IMR-90 (cell line): ENCODE data around the gene MOV10L1. TPM values are rescaled to one million over a fixed set of nuclear protein-coding genes. Genes with fewer than 3 reads are reported as not detected.

Source experiments
- ATAC-seq: fragments of 200-7000 bp; cut with Tn5 transposase; 2 replicates; pipeline ENCODE4 v1.9.1; 2020; ENCODE audit warnings: low read depth, mild to moderate bottlenecking, moderate library complexity
- BruUV-seq: library from RNA; stranded (reverse); fragments of 400-500 nt; replicated peaks from 2 replicates; lab custom pipeline; 2021; lab: Mats Ljungman, UMichigan
- CTCF ChIA-PET: fragments of 300-600 bp; formaldehyde crosslinking; extraction: SDS; loops from one replicate; lab custom pipeline; 2021; ENCODE audit warnings: antibody characterized with exemption; lab: Yijun Ruan, JAX
- POLR2A ChIA-PET: fragments of 300-600 bp; sonication (Branson Sonifier 250); formaldehyde crosslinking; loops from one replicate; lab custom pipeline; 2022; ENCODE audit warnings: antibody characterized with exemption; ENCODE audit not compliant: unreplicated experiment; lab: Charles Lee
- DNase-seq: peaks from one replicate; pipeline ENCODE4 v3.0.0; 2013
- H2AFZ ChIP-seq: replicated peaks from 2 replicates; pipeline ENCODE3; 2013; ENCODE audit warnings: low read length, mild to moderate bottlenecking; ENCODE audit not compliant: poor library complexity
- H2AK5ac ChIP-seq: 2 replicates; pipeline ENCODE4 v1.6.1; 2013; ENCODE audit warnings: low read depth, low read length, inconsistent platforms
- H2AK9ac ChIP-seq: replicated peaks from 2 replicates; pipeline ENCODE3; 2013; ENCODE audit warnings: mild to moderate bottlenecking, low read depth, low read length, moderate library complexity; ENCODE audit not compliant: poor library complexity
- H2BK120ac ChIP-seq: 2 replicates; pipeline ENCODE4 v1.6.1; 2013; ENCODE audit warnings: low read depth, low read length, inconsistent platforms
- H2BK15ac ChIP-seq: 3 replicates; pipeline ENCODE4 v1.6.1; 2013; ENCODE audit warnings: low read depth, low read length, inconsistent platforms
- H2BK20ac ChIP-seq: 2 replicates; pipeline ENCODE4 v1.6.1; 2013; ENCODE audit warnings: low read depth, mild to moderate bottlenecking, inconsistent platforms, low read length, moderate library complexity
- H2BK5ac ChIP-seq: 2 replicates; pipeline ENCODE4 v1.6.1; 2013; ENCODE audit warnings: mild to moderate bottlenecking, low read depth, low read length, inconsistent platforms; ENCODE audit not compliant: poor library complexity, severe bottlenecking
- H3K14ac ChIP-seq: replicated peaks from 2 replicates; pipeline ENCODE4 v1.6.1; 2013; ENCODE audit warnings: low read depth, low read length, inconsistent platforms
- H3K18ac ChIP-seq: 2 replicates; pipeline ENCODE4 v1.6.1; 2013; ENCODE audit warnings: low read depth, low read length, control low read depth
- H3K23ac ChIP-seq: 2 replicates; pipeline ENCODE4 v1.6.1; 2013; ENCODE audit warnings: low read depth, low read length, inconsistent platforms
- H3K27ac ChIP-seq: 2 replicates; pipeline ENCODE4 v1.5.1; 2013; ENCODE audit warnings: mild to moderate bottlenecking, control low read depth, low read length; ENCODE audit not compliant: insufficient read depth
- H3K27me3 ChIP-seq: 2 replicates; pipeline ENCODE4 v1.6.1; 2013; ENCODE audit warnings: low read length; ENCODE audit not compliant: control insufficient read depth, insufficient read depth
- H3K36me3 ChIP-seq: 2 replicates; pipeline ENCODE4 v1.6.1; 2013; ENCODE audit warnings: low read length, mixed read lengths; ENCODE audit not compliant: control insufficient read depth, insufficient read depth
- H3K4ac ChIP-seq: 2 replicates; pipeline ENCODE4 v1.6.1; 2013; ENCODE audit warnings: low read depth, low read length, inconsistent platforms
- H3K4me1 ChIP-seq: 2 replicates; pipeline ENCODE4 v1.6.1; 2013; ENCODE audit warnings: low read length, mixed read lengths; ENCODE audit not compliant: control insufficient read depth, insufficient read depth
- H3K4me2 ChIP-seq: 2 replicates; pipeline ENCODE4 v1.6.1; 2013; ENCODE audit warnings: low read depth, mild to moderate bottlenecking, control low read depth, low read length, moderate library complexity
- H3K4me3 ChIP-seq: 2 replicates; pipeline ENCODE4 v1.5.1; 2013; ENCODE audit warnings: low read depth, mild to moderate bottlenecking, control low read depth, low read length, moderate library complexity; ENCODE audit not compliant: insufficient read depth
- H3K56ac ChIP-seq: 2 replicates; pipeline ENCODE4 v1.6.1; 2013; ENCODE audit warnings: low read length, inconsistent platforms; ENCODE audit not compliant: insufficient read depth; ENCODE audit errors: extremely low read depth
- H3K79me1 ChIP-seq, 2 experiments: 2 replicates each; pipeline ENCODE4 v1.6.1; 2013; ENCODE audit warnings: low read length in 2 of 2, inconsistent platforms in 1 of 2, low read depth in 1 of 2
- H3K9ac ChIP-seq: 2 replicates; pipeline ENCODE4 v1.6.1; 2013; ENCODE audit warnings: low read depth, low read length, control low read depth
- H3K9me1 ChIP-seq: 2 replicates; pipeline ENCODE4 v1.6.1; 2013; ENCODE audit warnings: low read length, inconsistent platforms; ENCODE audit not compliant: insufficient read depth
- H3K9me3 ChIP-seq: 2 replicates; pipeline ENCODE4 v1.6.1; 2013; ENCODE audit warnings: low read length; ENCODE audit not compliant: control insufficient read depth, insufficient read depth
- H4K20me1 ChIP-seq: 2 replicates; pipeline ENCODE4 v1.6.1; 2013; ENCODE audit warnings: low read length, inconsistent platforms; ENCODE audit not compliant: insufficient read depth
- H4K5ac ChIP-seq: 2 replicates; pipeline ENCODE4 v1.6.1; 2013; ENCODE audit warnings: mild to moderate bottlenecking, low read depth, low read length, control low read depth
- H4K8ac ChIP-seq, 2 experiments: 2 replicates each; pipeline ENCODE4 v1.6.1; 2013; ENCODE audit warnings: low read depth in 2 of 2, low read length in 2 of 2, control low read depth in 1 of 2, inconsistent platforms in 1 of 2
- H4K91ac ChIP-seq: 2 replicates; pipeline ENCODE4 v1.6.1; 2013; ENCODE audit warnings: low read depth, low read length, inconsistent platforms; ENCODE audit not compliant: insufficient read depth
- BHLHE40 ChIP-seq: fragments of 150-350 bp; IDR thresholded peaks from 2 replicates; pipeline ENCODE4 v1.6.1; 2016; ENCODE audit warnings: mild to moderate bottlenecking, low read depth, low read length
- CTCF ChIP-seq: conservative IDR thresholded peaks from 2 replicates; pipeline ENCODE4 v1.5.1; 2012; ENCODE audit warnings: mild to moderate bottlenecking, low read depth, low read length, improper control_type of control experiment
- ELK1 ChIP-seq: fragments of 150-350 bp; IDR thresholded peaks from 2 replicates; pipeline ENCODE4 v1.6.1; 2016; ENCODE audit warnings: low read depth, mild to moderate bottlenecking, low read length, moderate library complexity, borderline replicate concordance
- MAFK ChIP-seq: IDR thresholded peaks from 2 replicates; pipeline ENCODE4 v1.6.1; 2012; ENCODE audit warnings: low read depth, low read length, improper control_type of control experiment
- USF2 ChIP-seq: fragments of 150-350 bp; IDR thresholded peaks from 2 replicates; pipeline ENCODE4 v1.6.1; 2017; ENCODE audit warnings: mild to moderate bottlenecking, antibody characterized with exemption, low read length, low read depth
- WGBS, 2 experiments: methylation state at CpG; one replicate each; pipeline versions ENCODE4 v1.1.5 to v1.1.7; 2013; ENCODE audit warnings: missing lambda C conversion rate in 2 of 2; ENCODE audit not compliant: insufficient read length in 1 of 2; ENCODE audit errors: extremely low coverage in 2 of 2; 5-methylcytosine and 5-hydroxymethylcytosine counted together
- dilution Hi-C: fragments of 300-500 bp; cut with HindIII; formaldehyde crosslinking; loops from one replicate; pipeline ENCODE4 v1.14.3; 2018; ENCODE audit warnings: low sequenced_read_pairs; ENCODE audit not compliant: unreplicated experiment
- in situ Hi-C: fragments of 300-500 bp; cut with MboI; formaldehyde crosslinking; loops from 3 replicates; pipeline ENCODE4 v1.14.3; 2019; ENCODE audit warnings: low sequenced_read_pairs, inconsistent platforms, mixed read lengths
- intact Hi-C: fragments of 100-400 bp; cut with micrococcal nuclease; formaldehyde crosslinking; loops from 2 replicates; pipeline ENCODE4 v1.10.0; 2022
- polyA plus RNA-seq, 3 experiments: library from polyadenylated mRNA; depleted of rRNA; stranded (reverse); fragments of >200 nt; gene quantifications; 2 replicates each; pipeline ENCODE4 v1.2.3, GENCODE V29; 2012; ENCODE audit warnings: low replicate concordance in 1 of 3
- total RNA-seq: library from RNA; depleted of rRNA; stranded (reverse); fragments of >200 nt; gene quantifications from 2 replicates; pipeline ENCODE4 v1.2.3, GENCODE V29; 2012

MOV10L1 gene
- total and polyA plus RNA-seq, 2 of the 4 experiments (the other 2 are of a cell fraction): 0.72 to 1.4 TPM

GRCh38 chr22:50082961-50083461 is 6.8 kb upstream of the MOV10L1 start:
- Histone ChIP-seq H4K8ac (no peak overlapping the region), H3K9ac (no peak overlapping the region), H3K4ac (no peak overlapping the region), H3K9me3 (peaks cover 7% of the 10 kb centered on the region), H2BK120ac (no peak overlapping the region), H3K4me1 (peaks cover 9% of the 10 kb centered on the region; the same call in 1 of the 2 replicates), H4K91ac (no peak overlapping the region), H3K79me1 (no peaks in the 10 kb centered on the region), H3K14ac (no peak overlapping the region), H2AFZ (no peak overlapping the region), H3K27me3 (no peaks in the 10 kb centered on the region), H2AK5ac (no peak overlapping the region), H3K4me2 (no peak overlapping the region), H3K27ac (no peak overlapping the region), H3K36me3 (no peaks in the 10 kb centered on the region), H2BK5ac (no peak overlapping the region), H2BK15ac (no peak overlapping the region), H2BK20ac (no peak overlapping the region), H2AK9ac (peak overlapping the region; percentile 42), H3K23ac (no peak overlapping the region), H3K4me3 (no peak overlapping the region), H3K18ac (no peak overlapping the region; the same call in 1 of the 2 replicates), H3K9me1 (peaks cover 6% of the 10 kb centered on the region; the same call in 1 of the 2 replicates), H4K20me1 (no peaks in the 10 kb centered on the region), H4K5ac (no peak overlapping the region; the same call in 1 of the 2 replicates), H3K56ac (no peak overlapping the region)
- in situ Hi-C loops (no loop called here), intact Hi-C loops (no loop called here), dilution Hi-C loops (no loop called here)
- TF ChIP-seq CTCF: no peak
- no peak for TF ChIP-seq USF2
- TF ChIP-seq BHLHE40: no peak
- TF ChIP-seq ELK1: no peak
- no peak for TF ChIP-seq MAFK
- WGBS, 2 experiments: 88% methylated on average over 4 of the region's 21 CpGs; no CpG with 5 or more reads in 1 of the 2 experiments
- no peak for DNase-seq
- CTCF ChIA-PET: interaction anchor here (0.7 kb wide), 1 partner anchor 10 kb away, joined by 3 read pairs; no protein-coding TSS in a partner anchor
- ATAC-seq: no peak
- POLR2A ChIA-PET: no interaction called here
- BruUV-seq: no TSS peak
